EH (cell line): ENCODE measurements around the gene RHOXF1.
"Not testable (repeated sequence)": the region's sequence is repeated elsewhere in the genome, so short reads cannot be mapped to it uniquely, and the experiment has no call there.

Experiments
- DNase-seq: peaks from one replicate; pipeline ENCODE4 v3.0.0-alpha.2; 2015; ENCODE audit warnings: low read depth

The RHOXF1 gene

GRCh38 chrX:120115438-120115963 is at the start of gene RHOXF1:
Gene RHOXF1, minus strand, starts transcription at chrX:120115913. Its CDS starts 51 bp downstream, at chrX:120115862.
- no peak for DNase-seq

- DNase-seq: not testable (repeated sequence)
Observed at GRCh38 chrX:120159086-120159485, 43.4 kb upstream of the RHOXF1 start.

- DNase-seq: not testable (repeated sequence)
Observed at GRCh38 chrX:120158313-120158712, 42.6 kb upstream of the RHOXF1 start, which contains the start of gene RHOXF2. Gene RHOXF2, plus strand, starts transcription at chrX:120158613. Its CDS starts 138 bp downstream, at chrX:120158751.

- not testable (repeated sequence) for DNase-seq
Observed at GRCh38 chrX:120150109-120150744, 34.5 kb upstream of the RHOXF1 start.

GRCh38 chrX:120147537-120147936 is 31.8 kb upstream of the RHOXF1 start:
- DNase-seq: no peak

- DNase-seq: not testable (repeated sequence)
Observed at GRCh38 chrX:120146323-120146722, 30.6 kb upstream of the RHOXF1 start.

GRCh38 chrX:120145295-120145925 is 29.7 kb upstream of the RHOXF1 start:
- no peak for DNase-seq

- DNase-seq: no peak
Observed at GRCh38 chrX:120144178-120144844, 28.6 kb upstream of the RHOXF1 start.

- DNase-seq: no peak
Observed at GRCh38 chrX:120140293-120140981, 24.7 kb upstream of the RHOXF1 start.

- no peak for DNase-seq
Observed at GRCh38 chrX:120137439-120137838, 21.7 kb upstream of the RHOXF1 start.

- DNase-seq: no peak
Observed at GRCh38 chrX:120136840-120137239, 21.1 kb upstream of the RHOXF1 start.

- DNase-seq: no peak
Observed at GRCh38 chrX:120136128-120136527, 20.4 kb upstream of the RHOXF1 start.

GRCh38 chrX:120128306-120128846 is 12.7 kb upstream of the RHOXF1 start:
- not testable (repeated sequence) for DNase-seq

GRCh38 chrX:120125444-120125843 is 9.7 kb upstream of the RHOXF1 start:
- DNase-seq: peak; percentile 5

GRCh38 chrX:120120223-120120622 is 4.5 kb upstream of the RHOXF1 start:
- DNase-seq: peak; percentile 34

GRCh38 chrX:120111611-120112010 is 4.1 kb downstream of the RHOXF1 start:
- DNase-seq: no peak

- no peak for DNase-seq
Observed at GRCh38 chrX:120109378-120109777, 6.3 kb downstream of the RHOXF1 start.

- DNase-seq: not testable (repeated sequence)
Observed at GRCh38 chrX:120104707-120105106, 11.0 kb downstream of the RHOXF1 start.

GRCh38 chrX:120101057-120101456 is 14.7 kb downstream of the RHOXF1 start:
- DNase-seq: not testable (repeated sequence)

- no peak for DNase-seq
Observed at GRCh38 chrX:120090208-120090607, 25.5 kb downstream of the RHOXF1 start.

- DNase-seq: peak; percentile 2
Observed at GRCh38 chrX:120087289-120088017, 28.3 kb downstream of the RHOXF1 start.
